GM12878 (cell line): ENCODE results near the gene CFAP65.

ENCODE experiments used
- E2F4 ChIP-seq: IDR thresholded peaks from 2 replicates; pipeline ENCODE4 v1.6.1; 2012; ENCODE audit warnings: low read depth, low read length, improper control_type of control experiment
- EP300 ChIP-seq, 2 experiments: fragments of 150-350 bp in 1 of 2; IDR thresholded peaks; 2 replicates each; pipeline ENCODE4 v1.6.1; 2011 to 2012; ENCODE audit warnings: low read depth in 2 of 2, low read length in 2 of 2, borderline replicate concordance in 1 of 2, improper control_type of control experiment in 1 of 2, inconsistent platforms in 1 of 2; ENCODE audit not compliant: control insufficient read depth in 1 of 2
- EZH2 ChIP-seq: IDR thresholded peaks from 2 replicates; pipeline ENCODE4 v1.6.1; 2012; ENCODE audit warnings: low read depth, mild to moderate bottlenecking, control low read depth, inconsistent platforms, low read length, borderline replicate concordance; ENCODE audit not compliant: control insufficient read depth
- JUNB ChIP-seq: IDR thresholded peaks from 2 replicates; pipeline ENCODE4 v1.6.1; 2016; ENCODE audit warnings: antibody characterized with exemption, mild to moderate bottlenecking
- MAX ChIP-seq: IDR thresholded peaks from 2 replicates; pipeline ENCODE4 v1.6.1; 2012; ENCODE audit warnings: low read depth, low read length, improper control_type of control experiment
- POLR2A ChIP-seq: IDR thresholded peaks from 2 replicates; pipeline ENCODE4 v1.6.1; 2011; ENCODE audit warnings: low read depth, mild to moderate bottlenecking, low read length
- RELA ChIP-seq: fragments of 450-650 bp; IDR thresholded peaks from 2 replicates; pipeline ENCODE4 v1.8.0; 2014; ENCODE audit warnings: borderline replicate concordance; ENCODE audit not compliant: partially characterized antibody
- TAF1 ChIP-seq: IDR thresholded peaks from 2 replicates; pipeline ENCODE4 v1.6.1; 2011; ENCODE audit warnings: mild to moderate bottlenecking, low read depth, low read length, borderline replicate concordance

- TF ChIP-seq E2F4 (no peak), MAX (no peak), EP300 (IDR thresholded peaks at IDR 0.05; ENCODE audit: borderline replicate concordance in 1 of 2, control insufficient read depth in 1 of 2, low read depth in 2 of 2, low read length in 2 of 2) (no peak), EZH2 (no peak), JUNB (no peak), RELA (no peak), POLR2A (no peak), TAF1 (no peak)
Observed at GRCh38 chr2:218980735-218981389, 60.5 kb downstream of the CFAP65 start.
